ENCODE measurements around the gene SERINC5. TPM values are rescaled to one million over a fixed set of nuclear protein-coding genes. Genes with fewer than 3 reads are reported as not detected.

The SERINC5 gene
- total RNA-seq, 2 donors from 2014 or later = 134 to 183 TPM

GRCh38 chr5:80225189-80225933, 30.5 kb downstream of the SERINC5 start:
- Mint-ChIP-seq H3K4me1 (peaks cover 16% of the 10 kb centered on the region), H3K9me3 (no peaks in the 10 kb centered on the region)
- no peak for TF ChIP-seq CTCF (conservative IDR thresholded peaks at IDR 0.05)

GRCh38 chr5:80223561-80223960, 32.3 kb downstream of the SERINC5 start:
- H3K4me3 Mint-ChIP-seq = no peak overlapping the region
- Histone ChIP-seq H3K4me3 (ENCODE audit: low read length) (no peak overlapping the region), H3K9ac (ENCODE audit: extremely low read depth, low read length, poor library complexity, severe bottlenecking) (no peak overlapping the region), H3K27me3 (ENCODE audit: control insufficient read depth, insufficient read depth, low read length, poor library complexity, severe bottlenecking) (no peaks in the 10 kb centered on the region), H3K4me1 (ENCODE audit: control insufficient read depth, insufficient read depth, low read length) (no peaks in the 10 kb centered on the region), H3K27ac (ENCODE audit: low read depth, low read length) (no peak overlapping the region), H3K9me3 (ENCODE audit: control insufficient read depth, low read length) (no peaks in the 10 kb centered on the region), H3K36me3 (ENCODE audit: control insufficient read depth, insufficient read depth, low read length) (peaks cover 48% of the 10 kb centered on the region)
- no peak for TF ChIP-seq CTCF (conservative IDR thresholded peaks at IDR 0.05)
- H3K9me3 Mint-ChIP-seq = no peaks in the 10 kb centered on the region
- H3K36me3 Mint-ChIP-seq (ENCODE audit: low read depth) = peaks cover 28% of the 10 kb centered on the region
- H3K4me1 Mint-ChIP-seq = peaks cover 14% of the 10 kb centered on the region
- no peak overlapping the region for H3K27ac Mint-ChIP-seq
- H3K27me3 Mint-ChIP-seq (ENCODE audit: insufficient read depth) = no peaks in the 10 kb centered on the region
- DNase-seq = no peak
- WGBS, 2 experiments (ENCODE audit: insufficient coverage in 1 of 2, insufficient read length in 1 of 2) = 97 to 100% methylated on average over 5 to 9 of the region's 9 CpGs

More at GRCh38 chr5:80225189-80225933, 30.5 kb downstream of the SERINC5 start:
- H3K4me3 ChIP-seq (ENCODE audit: low read length) = no peak overlapping the region
- Mint-ChIP-seq H3K36me3 (ENCODE audit: low read depth) (peaks cover 24% of the 10 kb centered on the region), H3K4me3 (no peak overlapping the region), H3K27ac (no peak overlapping the region), H3K27me3 (ENCODE audit: insufficient read depth) (no peaks in the 10 kb centered on the region)
- H3K36me3 ChIP-seq (ENCODE audit: control insufficient read depth, insufficient read depth, low read length) = peaks cover 38% of the 10 kb centered on the region
- H3K9ac ChIP-seq (ENCODE audit: extremely low read depth, low read length, poor library complexity, severe bottlenecking) = no peak overlapping the region
- H3K27me3 ChIP-seq (ENCODE audit: control insufficient read depth, insufficient read depth, low read length, poor library complexity, severe bottlenecking) = no peaks in the 10 kb centered on the region
- WGBS, 2 experiments (ENCODE audit: insufficient coverage in 1 of 2, insufficient read length in 1 of 2) = 83 to 85% methylated on average over 6 of the region's 6 CpGs
- H3K27ac ChIP-seq (ENCODE audit: low read depth, low read length) = no peak overlapping the region
- no peaks in the 10 kb centered on the region for H3K4me1 ChIP-seq (ENCODE audit: control insufficient read depth, insufficient read depth, low read length)
- DNase-seq = no peak
- H3K9me3 ChIP-seq (ENCODE audit: control insufficient read depth, low read length) = no peaks in the 10 kb centered on the region

DNA sequence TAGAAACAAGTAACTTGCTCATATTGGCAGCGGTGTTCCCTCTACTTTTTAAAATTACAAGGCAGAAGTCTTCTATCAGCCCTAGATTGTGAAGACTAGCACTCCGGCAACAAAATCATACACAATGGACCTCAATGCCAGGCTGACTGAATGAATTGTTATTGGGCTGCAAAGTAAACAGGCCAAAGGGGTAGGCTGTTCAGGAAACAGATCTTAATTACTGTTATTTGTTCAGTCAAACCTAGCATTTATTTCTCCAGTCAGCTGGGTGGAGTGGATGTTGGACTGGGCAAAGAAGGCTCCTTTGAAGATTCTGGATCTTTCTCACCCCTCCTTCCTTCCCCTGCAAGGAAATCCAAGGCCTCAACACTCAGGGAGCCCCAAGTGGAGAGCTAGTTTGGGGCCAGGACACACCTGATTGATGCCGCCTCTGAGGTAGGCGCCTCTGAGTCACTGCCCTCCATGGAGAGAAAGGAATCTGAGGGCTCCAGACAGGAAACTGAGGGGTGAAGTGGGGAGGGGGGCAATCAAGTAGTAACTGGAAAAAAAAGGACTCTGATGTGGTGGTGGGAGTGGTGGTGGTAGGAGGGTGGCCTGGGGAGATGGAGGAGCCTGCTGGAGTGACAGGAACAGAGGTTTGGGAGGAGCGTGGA, 35.5 kb downstream of the SERINC5 start:
- Mint-ChIP-seq H3K4me1 (peaks cover 24% of the 10 kb centered on the region), H3K27me3 (ENCODE audit: insufficient read depth) (no peaks in the 10 kb centered on the region), H3K4me3 (no peak overlapping the region), H3K36me3 (ENCODE audit: low read depth) (peaks cover 30% of the 10 kb centered on the region), H3K9me3 (no peaks in the 10 kb centered on the region), H3K27ac (peak overlapping the region; percentile 61)
- 95 to 97% methylated on average over 3 to 5 of the region's 5 CpGs for WGBS, 2 experiments (ENCODE audit: insufficient coverage in 1 of 2, insufficient read length in 1 of 2)
- Histone ChIP-seq H3K9me3 (ENCODE audit: control insufficient read depth, low read length) (no peaks in the 10 kb centered on the region), H3K27ac (ENCODE audit: low read depth, low read length) (no peak overlapping the region), H3K9ac (ENCODE audit: extremely low read depth, low read length, poor library complexity, severe bottlenecking) (no peak overlapping the region), H3K27me3 (ENCODE audit: control insufficient read depth, insufficient read depth, low read length, poor library complexity, severe bottlenecking) (no peaks in the 10 kb centered on the region), H3K4me1 (ENCODE audit: control insufficient read depth, insufficient read depth, low read length) (no peaks in the 10 kb centered on the region), H3K36me3 (ENCODE audit: control insufficient read depth, insufficient read depth, low read length) (peaks cover 46% of the 10 kb centered on the region), H3K4me3 (ENCODE audit: low read length) (no peak overlapping the region)
- no peak for DNase-seq
- no peak for TF ChIP-seq CTCF (conservative IDR thresholded peaks at IDR 0.05)

Data from endodermal cell (in vitro differentiated cells).